Endothelial cell of umbilical vein (primary cell): ENCODE measurements around the gene DIAPH1.

Source experiments
- EZH2 ChIP-seq: IDR thresholded peaks from 2 replicates; pipeline ENCODE4 v1.6.1; 2012; ENCODE audit warnings: borderline replicate concordance, low read depth, mild to moderate bottlenecking, moderate library complexity, low read length, inconsistent platforms; ENCODE audit not compliant: severe bottlenecking
- MYC ChIP-seq: IDR thresholded peaks from one replicate; pipeline ENCODE4 v1.6.1; 2011; ENCODE audit warnings: mild to moderate bottlenecking, low read depth, low read length
- POLR2A ChIP-seq: IDR thresholded peaks from 2 replicates; pipeline ENCODE4 v1.6.1; 2012; ENCODE audit warnings: low read depth, mild to moderate bottlenecking, control low read depth, low read length
- POLR2AphosphoS5 ChIP-seq: IDR thresholded peaks from 2 replicates; pipeline ENCODE4 v1.6.1; 2012; ENCODE audit warnings: low read depth, mild to moderate bottlenecking, control low read depth, low read length, moderate library complexity; ENCODE audit not compliant: insufficient read depth
- TF ChIP-seq, protein P1 (sequence below), 2 donors: IDR thresholded peaks; 1 replicate in 1 of 2; 2 replicates in 1 of 2; pipeline ENCODE4 v1.5.1; 2011; ENCODE audit warnings: low read length in 2 of 2, mild to moderate bottlenecking in 2 of 2, moderate library complexity in 2 of 2, control low read depth in 1 of 2, inconsistent platforms in 1 of 2, low read depth in 1 of 2; ENCODE audit not compliant: insufficient read depth in 1 of 2; ENCODE audit errors: extremely low read depth in 1 of 2

DNA sequence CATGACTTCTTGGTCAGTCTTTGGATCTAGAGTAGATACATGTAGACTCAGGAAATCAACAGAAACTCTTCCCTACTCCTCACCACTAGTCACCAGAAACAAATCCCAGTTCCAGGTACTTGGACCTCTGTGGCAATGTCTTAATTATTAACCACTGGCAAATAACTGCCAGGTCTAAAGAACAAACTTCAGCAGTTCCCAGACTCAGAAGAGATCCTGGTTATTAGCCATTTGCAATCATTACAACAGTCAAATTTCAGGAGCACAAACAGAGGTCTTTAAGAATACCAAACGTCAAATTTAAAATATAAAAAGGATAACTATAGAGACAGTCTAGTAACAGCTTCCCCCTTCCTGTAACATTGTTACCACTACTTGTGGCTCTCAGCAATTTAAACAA is 10.2 kb downstream of the DIAPH1 start:
- TF ChIP-seq, protein P1, sequence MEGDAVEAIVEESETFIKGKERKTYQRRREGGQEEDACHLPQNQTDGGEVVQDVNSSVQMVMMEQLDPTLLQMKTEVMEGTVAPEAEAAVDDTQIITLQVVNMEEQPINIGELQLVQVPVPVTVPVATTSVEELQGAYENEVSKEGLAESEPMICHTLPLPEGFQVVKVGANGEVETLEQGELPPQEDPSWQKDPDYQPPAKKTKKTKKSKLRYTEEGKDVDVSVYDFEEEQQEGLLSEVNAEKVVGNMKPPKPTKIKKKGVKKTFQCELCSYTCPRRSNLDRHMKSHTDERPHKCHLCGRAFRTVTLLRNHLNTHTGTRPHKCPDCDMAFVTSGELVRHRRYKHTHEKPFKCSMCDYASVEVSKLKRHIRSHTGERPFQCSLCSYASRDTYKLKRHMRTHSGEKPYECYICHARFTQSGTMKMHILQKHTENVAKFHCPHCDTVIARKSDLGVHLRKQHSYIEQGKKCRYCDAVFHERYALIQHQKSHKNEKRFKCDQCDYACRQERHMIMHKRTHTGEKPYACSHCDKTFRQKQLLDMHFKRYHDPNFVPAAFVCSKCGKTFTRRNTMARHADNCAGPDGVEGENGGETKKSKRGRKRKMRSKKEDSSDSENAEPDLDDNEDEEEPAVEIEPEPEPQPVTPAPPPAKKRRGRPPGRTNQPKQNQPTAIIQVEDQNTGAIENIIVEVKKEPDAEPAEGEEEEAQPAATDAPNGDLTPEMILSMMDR (IDR thresholded peaks at IDR 0.05; ENCODE audit: extremely low read depth in 1 of 2, insufficient read depth in 1 of 2, low read depth in 1 of 2, low read length in 2 of 2), result no peak
- no peak for TF ChIP-seq POLR2A
- TF ChIP-seq POLR2AphosphoS5, result no peak
- TF ChIP-seq EZH2, result no peak
- no peak for TF ChIP-seq MYC
